NCI-H1694 (cell line): Measurements from ENCODE around the gene EXOC4.
"Not testable (repeated sequence)": the region's sequence is repeated elsewhere in the genome, so short reads cannot be mapped to it uniquely, and the experiment has no call there.

Experiments
- DNase-seq: peaks from one replicate; lab custom pipeline; 2025; lab: John Stamatoyannopoulos, UW

EXOC4 gene

GRCh38 chr7:133275446-133276095, 22.7 kb downstream of the EXOC4 start:
- DNase-seq: no peak

- not testable (repeated sequence) for DNase-seq
Measured at GRCh38 chr7:133278975-133279374, 26.1 kb downstream of the EXOC4 start.

- no peak for DNase-seq
Measured at GRCh38 chr7:133282094-133282493, 29.2 kb downstream of the EXOC4 start.

GRCh38 chr7:133284092-133284491, 31.2 kb downstream of the EXOC4 start:
- DNase-seq: no peak

GRCh38 chr7:133288970-133289369, 36.1 kb downstream of the EXOC4 start:
- DNase-seq: no peak

- DNase-seq: no peak
Measured at GRCh38 chr7:133290041-133290440, 37.2 kb downstream of the EXOC4 start.

GRCh38 chr7:133290676-133291333, 37.9 kb downstream of the EXOC4 start:
- DNase-seq: no peak

GRCh38 chr7:133292631-133293030, 39.8 kb downstream of the EXOC4 start:
- no peak for DNase-seq

GRCh38 chr7:133293384-133294160, 40.7 kb downstream of the EXOC4 start:
- DNase-seq: no peak

GRCh38 chr7:133294234-133294633, 41.4 kb downstream of the EXOC4 start:
- DNase-seq: no peak

GRCh38 chr7:133295484-133295883, 42.6 kb downstream of the EXOC4 start:
- no peak for DNase-seq

GRCh38 chr7:133297093-133297492, 44.2 kb downstream of the EXOC4 start:
- DNase-seq: no peak

GRCh38 chr7:133298080-133298479, 45.2 kb downstream of the EXOC4 start:
- DNase-seq: no peak

- no peak for DNase-seq
Measured at GRCh38 chr7:133299676-133300075, 46.8 kb downstream of the EXOC4 start.

- DNase-seq: no peak
Measured at GRCh38 chr7:133300088-133300487, 47.2 kb downstream of the EXOC4 start.

- DNase-seq: no peak
Measured at GRCh38 chr7:133300811-133301210, 47.9 kb downstream of the EXOC4 start.

GRCh38 chr7:133301444-133301843, 48.6 kb downstream of the EXOC4 start:
- DNase-seq: no peak

GRCh38 chr7:133303372-133303771, 50.5 kb downstream of the EXOC4 start:
- no peak for DNase-seq

GRCh38 chr7:133303931-133304330, 51.1 kb downstream of the EXOC4 start:
- no peak for DNase-seq

- DNase-seq: no peak
Measured at GRCh38 chr7:133309333-133309732, 56.5 kb downstream of the EXOC4 start.

- no peak for DNase-seq
Measured at GRCh38 chr7:133310232-133310862, 57.5 kb downstream of the EXOC4 start.

GRCh38 chr7:133313575-133313974, 60.7 kb downstream of the EXOC4 start:
- DNase-seq: no peak

- no peak for DNase-seq
Measured at GRCh38 chr7:133314084-133314483, 61.2 kb downstream of the EXOC4 start.
